Uterus (tissue), 2 donors: ENCODE results near the gene HLCS.

Source experiments
- CTCF ChIP-seq, 4 experiments: fragments of 200-600 bp in 2 of 4; fragments of 450-650 bp in 2 of 4; sonication (generic) in 2 of 4; IDR thresholded peaks; one replicate each; pipeline ENCODE4 v1.5.1; 2016 to 2019; ENCODE audit warnings: antibody characterized with exemption in 4 of 4, mild to moderate bottlenecking in 2 of 4, moderate library complexity in 1 of 4
- POLR2A ChIP-seq, 2 donors: fragments of 450-650 bp; IDR thresholded peaks; one replicate each; pipeline ENCODE4 v1.6.1; 2016; ENCODE audit warnings: antibody characterized with exemption in 2 of 2, mild to moderate bottlenecking in 1 of 2, moderate library complexity in 1 of 2

- no peak for TF ChIP-seq CTCF (IDR thresholded peaks at IDR 0.05)
- no peak for TF ChIP-seq POLR2A (IDR thresholded peaks at IDR 0.05)
These were observed 101.5 kb downstream of the HLCS start for GRCh38 chr21:36864974-36865373.
